NCI-H1417 treated with DMSO at 0.1 percent for 48 hours (cell line): ENCODE results near the gene PTPRF.

Experiments used
- DNase-seq: peaks from one replicate; lab custom pipeline; 2025; lab: John Stamatoyannopoulos, UW

The PTPRF gene

GRCh38 chr1:43582162-43582566 is 51.5 kb downstream of the PTPRF start:
- DNase-seq: no peak

- DNase-seq: no peak
These were observed 52.4 kb downstream of the PTPRF start for GRCh38 chr1:43583058-43583457.

GRCh38 chr1:43584204-43584603 is 53.5 kb downstream of the PTPRF start:
- DNase-seq: no peak

- no peak for DNase-seq
These were observed 54.9 kb downstream of the PTPRF start for GRCh38 chr1:43585557-43585956.

GRCh38 chr1:43586136-43586731 is 55.6 kb downstream of the PTPRF start:
- no peak for DNase-seq

- DNase-seq: no peak
These were observed 56.3 kb downstream of the PTPRF start for GRCh38 chr1:43587001-43587400.

GRCh38 chr1:43587594-43587993 is 56.9 kb downstream of the PTPRF start:
- no peak for DNase-seq

- DNase-seq: no peak
These were observed 57.9 kb downstream of the PTPRF start for GRCh38 chr1:43588592-43588991.

GRCh38 chr1:43590388-43590925 is 59.8 kb downstream of the PTPRF start:
- DNase-seq: no peak

GRCh38 chr1:43591181-43591580 is 60.5 kb downstream of the PTPRF start:
- DNase-seq: no peak

GRCh38 chr1:43592051-43592665 is 61.5 kb downstream of the PTPRF start:
- no peak for DNase-seq

- no peak for DNase-seq
These were observed 62.4 kb downstream of the PTPRF start for GRCh38 chr1:43592974-43593683.

GRCh38 chr1:43596579-43596978 is 65.9 kb downstream of the PTPRF start:
- no peak for DNase-seq

- DNase-seq: no peak
These were observed 66.3 kb downstream of the PTPRF start for GRCh38 chr1:43597028-43597427.

GRCh38 chr1:43597721-43598120 is 67.0 kb downstream of the PTPRF start:
- DNase-seq: no peak

GRCh38 chr1:43598622-43599021 is 67.9 kb downstream of the PTPRF start:
- DNase-seq: no peak

- DNase-seq: no peak
These were observed 69.6 kb downstream of the PTPRF start for GRCh38 chr1:43600033-43601020.

- no peak for DNase-seq
These were observed 72.3 kb downstream of the PTPRF start for GRCh38 chr1:43602990-43603389.

- no peak for DNase-seq
These were observed 73.5 kb downstream of the PTPRF start for GRCh38 chr1:43604192-43604591.

GRCh38 chr1:43605157-43605556 is 74.5 kb downstream of the PTPRF start:
- DNase-seq: no peak

- no peak for DNase-seq
These were observed 75.1 kb downstream of the PTPRF start for GRCh38 chr1:43605766-43606165.

GRCh38 chr1:43606624-43607023 is 75.9 kb downstream of the PTPRF start:
- no peak for DNase-seq
